Measurements from ENCODE around the gene SEMA4F.

DNA sequence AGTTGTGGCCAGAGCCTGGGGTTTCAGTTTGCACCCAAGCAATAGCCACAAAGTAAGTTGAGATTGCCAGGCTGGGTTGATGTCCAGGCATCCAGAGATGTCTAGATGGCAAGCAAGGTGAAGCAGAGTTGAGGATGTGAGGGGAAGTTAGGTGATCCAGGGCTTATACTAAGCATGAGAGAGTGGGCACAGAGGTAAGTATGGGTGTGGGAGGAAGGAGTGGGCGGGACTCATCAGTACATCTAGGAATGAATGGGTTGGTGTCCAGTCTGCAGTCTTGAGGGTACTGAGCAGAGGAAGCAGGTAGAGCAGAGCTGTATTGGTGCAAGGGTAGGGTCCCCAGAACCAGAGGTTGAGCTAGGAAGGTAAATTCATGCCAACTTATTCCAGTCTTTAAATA, 1.5 kb downstream of the SEMA4F start:
- TF ChIP-seq GATA3 (IDR thresholded peaks at IDR 0.05; ENCODE audit: low read depth, low read length) (no peak), GATA2 (IDR thresholded peaks at IDR 0.05; ENCODE audit: low read depth, low read length) (no peak)
